PC-3 (cell line): ENCODE results near the gene PBXIP1. TPM values are rescaled to one million over a fixed set of nuclear protein-coding genes. Genes with fewer than 3 reads are reported as not detected.

Experiments used
- ATAC-seq: fragments of 200-7000 bp; cut with Tn5 transposase; 2 replicates; pipeline ENCODE4 v1.9.1; 2020; ENCODE audit warnings: mild to moderate bottlenecking, moderate library complexity
- BruUV-seq: library from RNA; stranded (reverse); fragments of 400-500 nt; replicated peaks from 2 replicates; lab custom pipeline; 2021; lab: Mats Ljungman, UMichigan
- CTCF ChIA-PET: fragments of 300-600 bp; sonication (Branson Sonifier 250); formaldehyde crosslinking; loops from one replicate; lab custom pipeline; 2022; ENCODE audit warnings: antibody characterized with exemption; lab: Charles Lee
- POLR2A ChIA-PET: fragments of 300-600 bp; sonication (Branson Sonifier 250); formaldehyde crosslinking; loops from one replicate; lab custom pipeline; 2022; ENCODE audit warnings: antibody characterized with exemption; ENCODE audit not compliant: unreplicated experiment; lab: Charles Lee
- DNase-seq: peaks from one replicate; pipeline ENCODE4 v3.0.0-alpha.2; 2015
- H2AFZ ChIP-seq: fragments of 300-600 bp; sonication (generic); 2 replicates; pipeline ENCODE4 v1.6.0; 2016; ENCODE audit warnings: antibody characterized with exemption, low read length
- H3F3A ChIP-seq: fragments of 300-600 bp; sonication (generic); one replicate; pipeline ENCODE4 v1.6.0; 2017; ENCODE audit warnings: antibody characterized with exemption, low read length, control low read depth, mild to moderate bottlenecking; ENCODE audit not compliant: unreplicated experiment
- H3K27ac ChIP-seq: fragments of 300-600 bp; sonication (generic); 2 replicates; pipeline ENCODE4 v1.5.1; 2016; ENCODE audit warnings: mild to moderate bottlenecking, low read length
- H3K27me3 ChIP-seq: fragments of 300-600 bp; sonication (generic); 2 replicates; pipeline ENCODE4 v1.6.1; 2016; ENCODE audit warnings: low read length, mixed read lengths
- H3K36me3 ChIP-seq: fragments of 300-600 bp; sonication (generic); 2 replicates; pipeline ENCODE4 v1.6.1; 2016; ENCODE audit warnings: low read depth, mixed run types, low read length, mixed read lengths
- H3K4me1 ChIP-seq: fragments of 300-600 bp; sonication (generic); 2 replicates; pipeline ENCODE4 v1.5.1; 2016; ENCODE audit warnings: low read length; ENCODE audit not compliant: insufficient read depth
- H3K4me2 ChIP-seq: fragments of 300-600 bp; sonication (generic); 2 replicates; pipeline ENCODE4 v1.6.0; 2016; ENCODE audit warnings: low read length
- H3K4me3 ChIP-seq: fragments of 300-600 bp; sonication (generic); 2 replicates; pipeline ENCODE4 v1.5.1; 2016; ENCODE audit warnings: mild to moderate bottlenecking, low read length, mixed read lengths
- H3K79me2 ChIP-seq: fragments of 300-600 bp; sonication (generic); 2 replicates; pipeline ENCODE4 v1.6.1; 2017; ENCODE audit warnings: low read length, mixed read lengths
- H3K9ac ChIP-seq: fragments of 300-600 bp; sonication (generic); 2 replicates; pipeline ENCODE4 v1.6.0; 2016; ENCODE audit warnings: mild to moderate bottlenecking, low read length
- H3K9me2 ChIP-seq: fragments of 300-600 bp; sonication (generic); replicated peaks from 2 replicates; pipeline ENCODE4 v1.6.1; 2016; ENCODE audit warnings: mixed run types, low read length, mixed read lengths
- H3K9me3 ChIP-seq: fragments of 300-600 bp; sonication (generic); 2 replicates; pipeline ENCODE4 v1.6.1; 2016; ENCODE audit warnings: low read length, mixed read lengths
- H4K20me1 ChIP-seq: fragments of 300-600 bp; sonication (generic); 2 replicates; pipeline ENCODE4 v1.6.1; 2016; ENCODE audit warnings: low read length, mixed read lengths
- EZH2 ChIP-seq: fragments of 300-600 bp; sonication (generic); IDR thresholded peaks from one replicate; pipeline ENCODE4 v1.6.1; 2017; ENCODE audit warnings: antibody characterized with exemption, mild to moderate bottlenecking, low read length; ENCODE audit not compliant: unreplicated experiment
- EZH2phosphoT487 ChIP-seq: fragments of 300-600 bp; sonication (generic); IDR thresholded peaks from 2 replicates; pipeline ENCODE4 v1.6.1; 2018; ENCODE audit warnings: mild to moderate bottlenecking, antibody characterized with exemption, low read length, borderline replicate concordance
- intact Hi-C: fragments of 100-400 bp; cut with micrococcal nuclease; formaldehyde crosslinking; loops from 2 replicates; pipeline ENCODE4 v1.9.0; 2023
- total RNA-seq: library from RNA; depleted of rRNA; stranded (reverse); fragments of >200 nt; gene quantifications from 2 replicates; pipeline ENCODE4 v1.2.3, GENCODE V29; 2014
- TF ChIP-seq, protein P1 (sequence below): fragments of 300-600 bp; sonication (generic); conservative IDR thresholded peaks from 2 replicates; pipeline ENCODE4 v1.5.1; 2017; ENCODE audit warnings: antibody characterized with exemption, low read depth, mild to moderate bottlenecking, low read length

Gene PBXIP1
- total RNA-seq, 1 experiment from 2014 or later: 35.4 TPM

DNA sequence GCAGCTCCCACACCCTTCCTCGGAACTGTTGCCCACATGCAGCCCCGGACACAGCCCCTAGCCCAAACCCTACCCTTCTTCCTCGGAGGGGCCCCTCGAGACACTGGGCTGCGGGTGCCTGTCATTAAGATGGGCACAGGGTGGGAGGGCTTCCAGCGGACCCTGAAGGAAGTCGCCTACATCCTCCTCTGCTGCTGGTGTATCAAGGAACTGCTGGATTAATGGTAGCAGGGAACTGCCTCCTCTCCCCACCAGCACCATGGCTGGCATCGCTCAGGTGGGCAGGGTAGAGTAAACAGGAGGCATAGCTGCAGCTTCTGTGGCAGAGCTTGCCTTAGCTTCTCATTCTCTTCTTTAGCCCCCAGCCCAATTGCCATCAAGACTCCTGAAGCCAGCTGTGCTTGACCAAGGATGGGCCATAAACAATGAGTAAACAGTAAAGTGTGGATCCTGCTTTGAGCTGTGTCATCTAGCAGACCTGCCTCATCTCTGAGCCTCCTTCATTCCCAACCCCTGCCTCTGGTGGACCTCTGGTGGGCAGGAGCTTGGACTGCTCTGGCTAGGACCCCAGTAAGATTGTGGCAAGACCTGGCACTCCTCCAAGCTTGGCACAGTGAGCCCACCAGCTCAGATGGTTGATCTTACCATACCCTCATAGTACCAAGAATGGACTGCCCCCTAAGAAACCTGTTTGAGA is 37.8 kb upstream of the PBXIP1 start, which contains the start of gene LENEP:
Gene LENEP, plus strand, starts transcription at position 15 of the 697 bp plus-strand sequence. Its CDS starts 22 bp downstream, at position 37.
- Histone ChIP-seq H3K27ac (no peak within 1 kb of the TSS), H3K36me3 (peaks cover 18% of the 10 kb centered on the region), H3K4me2 (no peak within 1 kb of the TSS), H2AFZ (no peak within 1 kb of the TSS), H3K4me1 (no peaks in the 10 kb centered on the region), H3K27me3 (no peaks in the 10 kb centered on the region), H3K4me3 (no peak within 1 kb of the TSS), H3K9me3 (no peaks in the 10 kb centered on the region), H3K9me2 (no peaks in the 10 kb centered on the region), H3K79me2 (peaks cover 4% of the 10 kb centered on the region), H3K9ac (no peak within 1 kb of the TSS), H3F3A (no peaks in the 10 kb centered on the region), H4K20me1 (peaks cover 7% of the 10 kb centered on the region; the same call in 1 of the 2 replicates)
- intact Hi-C loops: no loop called here
- ATAC-seq (peak; percentile 39), DNase-seq (no peak)
- BruUV-seq: TSS peak; percentile 12
- TF ChIP-seq EZH2 (no peak), EZH2phosphoT487 (no peak)
- TF ChIP-seq, protein P1, sequence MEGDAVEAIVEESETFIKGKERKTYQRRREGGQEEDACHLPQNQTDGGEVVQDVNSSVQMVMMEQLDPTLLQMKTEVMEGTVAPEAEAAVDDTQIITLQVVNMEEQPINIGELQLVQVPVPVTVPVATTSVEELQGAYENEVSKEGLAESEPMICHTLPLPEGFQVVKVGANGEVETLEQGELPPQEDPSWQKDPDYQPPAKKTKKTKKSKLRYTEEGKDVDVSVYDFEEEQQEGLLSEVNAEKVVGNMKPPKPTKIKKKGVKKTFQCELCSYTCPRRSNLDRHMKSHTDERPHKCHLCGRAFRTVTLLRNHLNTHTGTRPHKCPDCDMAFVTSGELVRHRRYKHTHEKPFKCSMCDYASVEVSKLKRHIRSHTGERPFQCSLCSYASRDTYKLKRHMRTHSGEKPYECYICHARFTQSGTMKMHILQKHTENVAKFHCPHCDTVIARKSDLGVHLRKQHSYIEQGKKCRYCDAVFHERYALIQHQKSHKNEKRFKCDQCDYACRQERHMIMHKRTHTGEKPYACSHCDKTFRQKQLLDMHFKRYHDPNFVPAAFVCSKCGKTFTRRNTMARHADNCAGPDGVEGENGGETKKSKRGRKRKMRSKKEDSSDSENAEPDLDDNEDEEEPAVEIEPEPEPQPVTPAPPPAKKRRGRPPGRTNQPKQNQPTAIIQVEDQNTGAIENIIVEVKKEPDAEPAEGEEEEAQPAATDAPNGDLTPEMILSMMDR: no peak
- ChIA-PET CTCF (interaction anchor here (0.8 to 1.1 kb wide), 3 partner anchors 10 to 38 kb away, joined by 6 to 7 read pairs (median 6); partner anchors contain the start of genes PBXIP1 and PYGO2), POLR2A (interaction anchor here (0.5 to 1.3 kb wide), 2 partner anchors 10 to 23 kb away, joined by 4 read pairs; partner anchors contain the start of gene FLAD1)

DNA sequence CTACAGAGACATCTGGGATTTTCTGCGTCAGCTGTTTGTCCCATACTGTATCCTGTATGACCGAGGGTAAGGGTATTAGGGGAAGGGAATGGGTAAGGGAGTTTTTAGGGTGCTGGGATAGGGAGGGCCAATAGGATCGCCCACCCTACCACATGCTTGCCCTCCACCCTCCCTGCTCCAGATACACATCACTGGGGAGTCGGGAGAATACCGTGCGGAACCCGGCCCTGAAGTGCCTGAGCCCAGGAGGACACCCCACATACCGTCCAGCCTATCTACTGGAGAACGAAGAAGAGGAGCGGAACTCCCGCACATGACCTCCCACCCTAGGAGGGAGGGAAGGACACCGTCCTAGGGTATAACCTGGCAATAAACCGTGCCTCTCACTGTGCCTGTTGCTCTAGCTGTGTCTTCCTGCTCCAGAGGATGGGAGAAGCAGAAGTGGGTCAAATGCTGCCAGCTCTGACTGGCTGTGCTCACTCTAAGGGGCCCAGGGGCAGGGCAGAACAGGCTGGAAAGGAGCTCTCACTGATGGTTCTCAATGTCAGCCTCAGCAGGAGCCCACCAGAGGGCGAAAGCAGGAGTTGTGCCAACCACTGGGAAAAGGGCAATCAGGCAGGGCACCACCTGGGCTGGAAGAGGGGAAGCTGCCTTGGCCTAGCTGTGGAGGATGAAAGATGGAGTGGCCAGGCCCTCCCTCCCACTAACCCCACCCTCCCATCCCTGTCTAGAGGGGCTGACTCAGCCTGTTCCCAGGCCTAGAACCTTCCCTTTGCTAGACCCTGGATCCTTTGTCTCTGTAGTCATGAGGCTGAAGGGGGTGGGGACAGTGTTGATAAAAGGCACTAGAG is 37.0 kb upstream of the PBXIP1 start:
- Histone ChIP-seq H3F3A (no peaks in the 10 kb centered on the region), H3K4me3 (no peak overlapping the region), H3K36me3 (peaks cover 26% of the 10 kb centered on the region), H3K4me1 (no peaks in the 10 kb centered on the region), H3K4me2 (no peak overlapping the region), H3K27me3 (no peaks in the 10 kb centered on the region), H4K20me1 (peaks cover 15% of the 10 kb centered on the region; the same call in 1 of the 2 replicates), H3K27ac (no peak overlapping the region), H3K9me2 (no peaks in the 10 kb centered on the region), H3K9me3 (no peaks in the 10 kb centered on the region), H3K9ac (no peak overlapping the region), H3K79me2 (peaks cover 12% of the 10 kb centered on the region), H2AFZ (no peak overlapping the region)
- CTCF ChIA-PET: interaction anchor here (0.8 to 1.1 kb wide), 3 partner anchors 9 to 37 kb away, joined by 6 to 7 read pairs (median 6); partner anchors contain the start of genes PBXIP1 and PYGO2
- TF ChIP-seq, protein P1: peak; percentile 47
- TF ChIP-seq EZH2phosphoT487: no peak
- TF ChIP-seq EZH2: no peak
- intact Hi-C loops: no loop called here
- no TSS peak for BruUV-seq
- POLR2A ChIA-PET: interaction anchor here (1.3 kb wide), 1 partner anchor 9 kb away, joined by 4 read pairs; the partner anchor contains the start of gene FLAD1
- ATAC-seq: peak; percentile 40
- DNase-seq: peak; percentile 46
